GM18502 (cell line): ENCODE results near the gene NKG7.

Experiments used
- ATAC-seq: cut with Tn5 transposase; IDR thresholded peaks from one replicate; pipeline ENCODE4 v1.9.1; 2021; ENCODE audit warnings: mild to moderate bottlenecking; ENCODE audit not compliant: unreplicated experiment, poor library complexity

NKG7 gene

GRCh38 chr19:51392701-51393100 lies 20.2 kb upstream of the NKG7 start:
- no peak for ATAC-seq

GRCh38 chr19:51391073-51391611 lies 18.7 kb upstream of the NKG7 start:
- ATAC-seq: no peak

- no peak for ATAC-seq
Observed at GRCh38 chr19:51389143-51389542, 16.7 kb upstream of the NKG7 start.

- no peak for ATAC-seq
Observed at GRCh38 chr19:51387924-51388389, 15.5 kb upstream of the NKG7 start, which contains the start of gene LIM2. TSS of gene LIM2 (minus strand) at chr19:51387974. CDS start at chr19:51387443, 531 bp downstream.

GRCh38 chr19:51386882-51387520 lies 14.5 kb upstream of the NKG7 start:
- no peak for ATAC-seq

- ATAC-seq: no peak
Observed at GRCh38 chr19:51382004-51382403, 9.6 kb upstream of the NKG7 start.

GRCh38 chr19:51380379-51380778 lies 7.9 kb upstream of the NKG7 start:
- no peak for ATAC-seq

GRCh38 chr19:51377422-51377821 lies 5.0 kb upstream of the NKG7 start:
- no peak for ATAC-seq

GRCh38 chr19:51375504-51376221 lies 3.2 kb upstream of the NKG7 start:
- ATAC-seq: no peak

- ATAC-seq: no peak
Observed at GRCh38 chr19:51372021-51372648, 319 bp downstream of the NKG7 start.

- ATAC-seq: no peak
Observed at GRCh38 chr19:51371186-51371690, 1.2 kb downstream of the NKG7 start.

GRCh38 chr19:51370230-51370629 lies 2.2 kb downstream of the NKG7 start:
- no peak for ATAC-seq

- ATAC-seq: no peak
Observed at GRCh38 chr19:51368366-51369282, 3.8 kb downstream of the NKG7 start, which contains the start of gene CLDND2. TSS of gene CLDND2 (minus strand) at chr19:51369003. CDS start at chr19:51368577, 426 bp downstream.

GRCh38 chr19:51367565-51368365 lies 4.7 kb downstream of the NKG7 start:
- peak; percentile 82 for ATAC-seq

GRCh38 chr19:51367255-51367564 lies 5.2 kb downstream of the NKG7 start:
- ATAC-seq: peak; percentile 10

- ATAC-seq: peak; percentile 53
Observed at GRCh38 chr19:51366389-51367254, 5.8 kb downstream of the NKG7 start.

GRCh38 chr19:51365965-51366388 lies 6.5 kb downstream of the NKG7 start, which contains the start of gene ETFB:
TSS of gene ETFB (minus strand) at chr19:51366388. CDS start at chr19:51366326, 62 bp downstream.
- ATAC-seq: no peak
